Middle frontal gyrus (tissue), 1 donor: ENCODE data around the gene PTPRD.
"Not testable (repeated sequence)": the region's sequence is repeated elsewhere in the genome, so short reads cannot be mapped to it uniquely, and the experiment has no call there.

Source experiments
- DNase-seq: peaks from one replicate; pipeline ENCODE4 v3.0.0-alpha.2; 2015; ENCODE audit warnings: low spot score; ENCODE audit errors: extremely low spot score

The PTPRD gene

GRCh38 chr9:10479172-10479571 lies 133.6 kb downstream of the PTPRD start:
- no peak for DNase-seq

- DNase-seq = not testable (repeated sequence)
Observed at GRCh38 chr9:10449201-10449617, 163.6 kb downstream of the PTPRD start.

- no peak for DNase-seq
Observed at GRCh38 chr9:10447036-10447435, 165.8 kb downstream of the PTPRD start.

GRCh38 chr9:10443868-10444204 lies 169.0 kb downstream of the PTPRD start:
- DNase-seq = no peak

- DNase-seq = no peak
Observed at GRCh38 chr9:10443181-10443867, 169.5 kb downstream of the PTPRD start.

DNA sequence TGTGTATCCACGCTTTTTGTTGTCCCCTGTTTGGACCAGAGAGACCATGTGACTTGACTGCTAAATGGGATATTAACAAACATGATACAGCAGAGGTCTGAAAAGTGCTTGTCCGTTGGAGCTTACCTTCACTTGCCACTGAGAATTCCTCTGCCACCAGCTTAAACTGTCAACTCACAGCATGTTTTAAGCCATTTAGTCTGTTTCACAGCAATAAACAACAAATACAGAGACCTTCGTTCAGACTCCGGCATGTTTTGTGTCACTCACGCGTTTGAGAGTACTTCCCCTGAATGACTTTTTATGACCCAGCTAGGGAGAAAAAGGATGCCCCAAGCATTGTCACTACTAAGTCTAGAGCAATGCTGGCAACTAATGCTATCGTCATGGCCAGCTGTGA lies 173.8 kb downstream of the PTPRD start:
- no peak for DNase-seq

- no peak for DNase-seq
Observed at GRCh38 chr9:10436756-10437155, 176.0 kb downstream of the PTPRD start.

DNA sequence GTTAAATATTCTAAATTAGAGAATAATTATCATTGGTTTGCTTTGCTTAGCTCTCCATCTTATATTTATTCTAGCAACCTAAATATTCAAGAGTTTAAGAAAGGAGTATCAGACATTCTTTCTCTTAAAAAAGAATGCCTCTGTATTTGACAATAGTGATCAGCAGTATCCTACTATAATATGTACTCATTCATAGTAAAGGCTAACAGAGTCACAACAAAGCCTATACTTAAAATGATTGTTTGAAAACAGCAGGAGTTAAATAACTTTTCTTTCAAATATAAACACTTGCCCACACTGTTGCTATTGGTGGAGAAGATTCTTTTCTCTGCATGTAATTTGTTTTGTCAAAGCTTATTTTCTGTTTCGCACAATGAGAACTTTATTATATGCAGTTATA lies 178.4 kb downstream of the PTPRD start:
- DNase-seq = no peak

DNA sequence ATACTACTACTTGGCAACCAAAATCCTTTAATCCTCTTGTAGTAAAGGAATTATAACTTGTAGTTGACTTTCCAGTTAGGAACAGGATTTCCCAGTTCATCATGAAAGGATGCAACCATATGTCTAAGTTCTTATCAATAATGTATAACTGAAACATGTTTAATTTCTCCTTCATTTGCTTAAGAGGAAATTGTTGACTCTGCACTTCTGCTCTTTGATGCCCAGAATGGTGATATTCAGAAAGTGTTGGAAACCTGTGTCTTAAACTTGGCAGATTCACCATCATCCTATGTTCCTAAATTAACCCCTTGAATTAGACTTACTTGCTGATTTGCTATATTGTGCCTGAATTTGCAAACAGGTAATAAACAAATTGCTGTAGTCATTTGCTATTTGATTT lies 201.5 kb downstream of the PTPRD start:
- no peak for DNase-seq

- DNase-seq = no peak
Observed at GRCh38 chr9:10403283-10403682, 209.5 kb downstream of the PTPRD start.

- no peak for DNase-seq
Observed at GRCh38 chr9:10396615-10397014, 216.2 kb downstream of the PTPRD start.

GRCh38 chr9:10387282-10387681 lies 225.5 kb downstream of the PTPRD start:
- no peak for DNase-seq

- DNase-seq = no peak
Observed at GRCh38 chr9:10371824-10372223, 241.0 kb downstream of the PTPRD start.

DNA sequence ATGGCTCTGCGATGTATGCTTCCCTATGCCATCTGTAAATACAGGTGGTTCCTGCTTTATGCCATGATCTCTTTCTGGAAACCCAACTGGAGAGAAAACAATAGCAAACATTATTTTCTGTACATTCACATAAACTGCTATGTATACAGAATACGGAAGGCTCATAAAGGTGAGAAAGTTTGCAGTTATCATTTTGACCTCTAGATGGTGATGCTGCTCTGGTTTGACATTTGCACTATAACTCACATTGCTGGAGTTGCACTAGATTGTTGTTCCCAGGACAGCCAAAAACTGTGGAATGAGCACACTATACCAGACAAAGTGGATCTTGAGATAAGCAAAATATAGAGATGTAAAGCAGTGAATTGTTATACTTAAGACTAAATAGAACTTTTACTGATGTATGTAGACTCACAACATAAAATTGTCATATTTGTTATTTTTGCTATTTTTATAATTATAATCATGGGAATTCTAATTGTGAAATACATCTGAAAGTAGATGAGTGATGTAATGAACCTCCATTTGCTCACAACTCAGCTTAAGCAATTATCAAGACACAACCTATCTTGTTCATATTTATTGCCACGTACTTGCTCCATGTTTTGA lies 246.5 kb downstream of the PTPRD start:
- DNase-seq = no peak

- DNase-seq = no peak
Observed at GRCh38 chr9:10354591-10354990, 258.2 kb downstream of the PTPRD start.

DNA sequence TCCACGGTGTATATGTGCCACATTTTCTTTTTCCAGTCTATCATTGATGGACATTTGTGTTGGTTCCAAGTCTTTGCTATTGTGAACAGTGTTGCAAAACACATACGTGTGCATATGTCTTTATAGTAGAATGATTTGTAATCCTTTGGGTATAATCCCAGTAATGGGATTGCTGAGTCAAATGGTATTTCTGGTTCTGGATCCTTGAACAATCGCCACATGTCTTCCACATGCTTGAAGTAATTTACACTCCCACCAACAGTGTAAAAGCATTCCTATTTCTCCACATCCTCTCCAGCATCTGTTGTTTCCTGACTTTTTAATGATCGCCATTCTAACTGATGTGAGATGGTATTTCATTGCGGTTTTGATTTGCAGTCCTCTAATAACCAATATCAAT lies 267.2 kb downstream of the PTPRD start:
- not testable (repeated sequence) for DNase-seq

DNA sequence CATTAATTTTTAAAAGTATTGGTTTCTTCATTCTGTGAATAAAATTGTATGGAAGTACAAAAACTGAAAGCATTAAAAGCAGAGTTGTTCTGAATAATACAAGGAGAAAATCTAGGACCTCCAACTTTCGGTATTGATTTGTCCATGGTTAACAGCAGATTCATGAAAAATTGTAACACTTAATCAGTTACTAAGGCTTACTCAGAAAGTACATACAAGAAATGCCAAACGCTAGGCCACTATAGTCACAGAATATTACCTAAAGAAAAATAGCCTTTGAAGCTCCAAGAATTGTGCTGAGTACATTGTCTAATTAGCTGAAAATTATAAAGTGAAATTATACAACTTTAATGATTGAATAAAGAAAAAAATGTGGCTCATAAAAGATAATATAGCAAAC lies 271.7 kb downstream of the PTPRD start:
- no peak for DNase-seq

- no peak for DNase-seq
Observed at GRCh38 chr9:10339152-10339551, 273.6 kb downstream of the PTPRD start.

- no peak for DNase-seq
Observed at GRCh38 chr9:10331157-10331556, 281.6 kb downstream of the PTPRD start.

- no peak for DNase-seq
Observed at GRCh38 chr9:10282084-10282483, 330.7 kb downstream of the PTPRD start.

- no peak for DNase-seq
Observed at GRCh38 chr9:10274988-10275387, 337.8 kb downstream of the PTPRD start.

GRCh38 chr9:10274175-10274574 lies 338.6 kb downstream of the PTPRD start:
- no peak for DNase-seq

DNA sequence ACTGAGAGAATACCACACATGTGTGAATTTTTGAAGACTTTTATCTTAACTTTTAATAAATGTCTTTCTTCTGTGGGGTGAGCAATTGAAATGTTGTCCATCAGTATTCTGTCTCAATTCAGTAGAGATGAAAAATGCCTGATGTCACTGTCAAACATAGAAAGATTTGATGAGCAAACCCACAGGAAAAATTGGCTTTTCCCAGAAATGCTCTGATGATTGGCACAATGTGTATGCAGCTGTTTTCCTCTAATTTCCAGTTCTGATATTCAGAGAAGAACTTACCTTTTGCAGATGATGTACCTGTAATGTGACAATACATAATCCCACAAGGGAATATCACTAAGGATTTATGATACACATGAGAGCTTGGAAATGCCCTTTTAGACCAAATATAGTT lies 340.0 kb downstream of the PTPRD start:
- no peak for DNase-seq
